Measurements from ENCODE around the gene RELL2.
A peak's percentile ranks its signal among the peaks of the same experiment; 100 is the strongest.
"Not testable (repeated sequence)": the region's sequence is repeated elsewhere in the genome, so short reads cannot be mapped to it uniquely, and the experiment has no call there.

Gene RELL2

GRCh38 chr5:141636413-141637122 is at the start of gene RELL2, which contains the start of gene HDAC3:
Gene RELL2 (plus strand): TSS chr5:141636997. CDS start chr5:141638226, 1,229 bp downstream.
Gene HDAC3 (minus strand): TSS chr5:141636849. CDS start chr5:141636790, 59 bp downstream.
- peak; percentile 97 for DNase-seq (ENCODE audit: low spot score)

- DNase-seq (ENCODE audit: low spot score), result no peak
These were observed 46.7 kb upstream of the RELL2 start for GRCh38 chr5:141590127-141590526.

GRCh38 chr5:141596867-141597266 is 39.9 kb upstream of the RELL2 start:
- no peak for DNase-seq (ENCODE audit: low spot score)

- no peak for DNase-seq (ENCODE audit: low spot score)
These were observed 39.4 kb upstream of the RELL2 start for GRCh38 chr5:141597394-141597793.

GRCh38 chr5:141597814-141598213 is 39.0 kb upstream of the RELL2 start:
- DNase-seq (ENCODE audit: low spot score), result no peak

- DNase-seq (ENCODE audit: low spot score), result no peak
These were observed 38.1 kb upstream of the RELL2 start for GRCh38 chr5:141598391-141599345.

- DNase-seq (ENCODE audit: low spot score), result no peak
These were observed 34.2 kb upstream of the RELL2 start for GRCh38 chr5:141602606-141603005.

GRCh38 chr5:141603923-141604717 is 32.7 kb upstream of the RELL2 start:
- no peak for DNase-seq (ENCODE audit: low spot score)

- DNase-seq (ENCODE audit: low spot score), result peak; percentile 70
These were observed 31.1 kb upstream of the RELL2 start for GRCh38 chr5:141605523-141606277.

- DNase-seq (ENCODE audit: low spot score), result no peak
These were observed 28.8 kb upstream of the RELL2 start for GRCh38 chr5:141608046-141608445.

- DNase-seq (ENCODE audit: low spot score), result no peak
These were observed 28.2 kb upstream of the RELL2 start for GRCh38 chr5:141608557-141608956.

GRCh38 chr5:141609044-141609443 is 27.8 kb upstream of the RELL2 start:
- no peak for DNase-seq (ENCODE audit: low spot score)

- not testable (repeated sequence) for DNase-seq (ENCODE audit: low spot score)
These were observed 26.9 kb upstream of the RELL2 start for GRCh38 chr5:141609921-141610320.

- DNase-seq (ENCODE audit: low spot score), result no peak
These were observed 25.5 kb upstream of the RELL2 start for GRCh38 chr5:141611289-141611688.

- DNase-seq (ENCODE audit: low spot score), result no peak
These were observed 23.5 kb upstream of the RELL2 start for GRCh38 chr5:141613344-141613743.

GRCh38 chr5:141615991-141616720 is 20.6 kb upstream of the RELL2 start:
- DNase-seq (ENCODE audit: low spot score), result no peak

- DNase-seq (ENCODE audit: low spot score), result no peak
These were observed 19.7 kb upstream of the RELL2 start for GRCh38 chr5:141617128-141617527.

- DNase-seq (ENCODE audit: low spot score), result no peak
These were observed 19.1 kb upstream of the RELL2 start for GRCh38 chr5:141617682-141618029.

- no peak for DNase-seq (ENCODE audit: low spot score)
These were observed 18.6 kb upstream of the RELL2 start for GRCh38 chr5:141618030-141618803.

Data from Ammon's horn (tissue), 1 donor.